KG1 (cell line): Measurements from ENCODE around the gene DAZAP1.

Experiments
- DNase-seq: peaks from one replicate; lab custom pipeline; 2025; lab: John Stamatoyannopoulos, UW

DAZAP1 gene

GRCh38 chr19:1441677-1442438 is 34.5 kb downstream of the DAZAP1 start:
- DNase-seq: no peak

DNA sequence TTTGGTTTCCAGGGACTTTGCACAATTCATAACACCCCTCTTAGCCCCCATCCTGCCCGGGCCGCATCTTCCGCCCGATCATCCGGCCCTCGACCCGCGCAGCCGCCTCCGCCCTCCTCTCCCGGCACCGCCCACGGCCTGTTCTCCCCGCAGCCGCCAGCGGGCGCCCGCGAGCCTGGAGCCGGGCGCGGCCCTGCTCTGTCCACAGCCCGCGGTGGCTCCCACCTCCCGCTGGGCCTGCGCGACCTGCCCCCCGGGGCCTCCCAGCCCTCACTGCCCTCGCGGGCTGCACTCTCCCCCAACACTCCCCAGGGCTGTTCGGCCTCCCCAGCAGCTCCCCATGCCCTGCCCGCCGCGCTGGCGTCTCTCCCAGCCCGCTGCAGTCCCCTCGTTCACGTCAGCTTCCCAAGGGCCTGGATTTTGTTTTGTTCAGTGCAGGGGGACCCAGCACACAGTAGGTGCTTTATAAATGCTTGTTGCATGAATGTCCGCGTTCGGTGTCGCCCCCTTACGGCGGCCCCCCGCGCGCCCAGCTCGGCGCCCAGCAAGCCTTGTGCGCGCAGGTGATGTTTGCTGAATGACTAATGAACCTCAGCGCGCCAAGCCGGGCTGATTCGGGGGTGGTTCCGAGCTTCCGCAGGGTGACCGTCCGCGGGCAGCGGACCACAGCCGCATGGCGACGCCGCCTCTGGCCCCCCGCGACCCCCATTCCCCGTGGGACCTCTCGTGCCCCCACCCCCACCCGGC is 38.0 kb downstream of the DAZAP1 start:
- peak; percentile 6 for DNase-seq

DNA sequence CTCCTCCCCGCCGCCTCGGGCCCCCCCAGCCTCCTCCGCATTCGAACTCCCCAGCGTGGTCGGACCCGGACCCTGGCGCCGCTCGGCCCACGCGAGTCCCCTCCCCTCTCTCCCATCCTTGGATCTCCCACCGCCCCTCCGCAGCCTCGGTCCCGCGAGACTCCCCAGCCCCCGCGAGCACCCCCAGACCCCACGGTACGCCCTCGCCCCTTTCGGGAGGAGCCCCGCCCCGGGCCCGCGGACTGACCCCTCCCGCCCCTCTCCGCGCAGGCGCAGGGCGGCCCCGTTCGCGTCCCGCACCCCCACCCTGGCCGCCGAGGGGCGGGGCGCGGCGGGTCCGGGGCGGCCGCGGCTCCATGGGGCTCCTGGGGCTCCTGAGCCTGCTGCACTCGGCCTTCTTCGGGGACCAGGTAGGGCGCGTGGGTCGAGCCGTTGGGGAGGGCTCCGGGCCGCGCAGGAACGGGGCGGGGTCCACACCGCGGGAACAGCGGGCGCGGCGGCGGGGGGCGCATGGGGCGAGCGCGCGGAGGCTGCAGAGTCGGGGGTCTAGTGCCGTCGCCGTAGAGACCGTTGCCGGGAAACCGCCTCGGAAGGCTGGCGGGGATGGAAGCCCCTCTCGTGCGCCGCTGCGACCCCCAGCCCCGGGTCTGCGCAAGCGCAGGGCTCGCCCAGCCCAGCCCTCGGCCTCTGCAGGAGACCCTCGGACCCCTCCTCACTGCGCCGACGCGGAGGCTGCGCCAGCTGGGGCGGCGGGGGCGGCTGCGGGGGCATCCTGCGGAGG is 38.7 kb downstream of the DAZAP1 start:
- no peak for DNase-seq

- DNase-seq: no peak
These were observed 39.5 kb downstream of the DAZAP1 start for GRCh38 chr19:1446713-1447481.

- no peak for DNase-seq
These were observed 40.1 kb downstream of the DAZAP1 start for GRCh38 chr19:1447504-1447903.

- no peak for DNase-seq
These were observed 40.6 kb downstream of the DAZAP1 start for GRCh38 chr19:1447944-1448343.

DNA sequence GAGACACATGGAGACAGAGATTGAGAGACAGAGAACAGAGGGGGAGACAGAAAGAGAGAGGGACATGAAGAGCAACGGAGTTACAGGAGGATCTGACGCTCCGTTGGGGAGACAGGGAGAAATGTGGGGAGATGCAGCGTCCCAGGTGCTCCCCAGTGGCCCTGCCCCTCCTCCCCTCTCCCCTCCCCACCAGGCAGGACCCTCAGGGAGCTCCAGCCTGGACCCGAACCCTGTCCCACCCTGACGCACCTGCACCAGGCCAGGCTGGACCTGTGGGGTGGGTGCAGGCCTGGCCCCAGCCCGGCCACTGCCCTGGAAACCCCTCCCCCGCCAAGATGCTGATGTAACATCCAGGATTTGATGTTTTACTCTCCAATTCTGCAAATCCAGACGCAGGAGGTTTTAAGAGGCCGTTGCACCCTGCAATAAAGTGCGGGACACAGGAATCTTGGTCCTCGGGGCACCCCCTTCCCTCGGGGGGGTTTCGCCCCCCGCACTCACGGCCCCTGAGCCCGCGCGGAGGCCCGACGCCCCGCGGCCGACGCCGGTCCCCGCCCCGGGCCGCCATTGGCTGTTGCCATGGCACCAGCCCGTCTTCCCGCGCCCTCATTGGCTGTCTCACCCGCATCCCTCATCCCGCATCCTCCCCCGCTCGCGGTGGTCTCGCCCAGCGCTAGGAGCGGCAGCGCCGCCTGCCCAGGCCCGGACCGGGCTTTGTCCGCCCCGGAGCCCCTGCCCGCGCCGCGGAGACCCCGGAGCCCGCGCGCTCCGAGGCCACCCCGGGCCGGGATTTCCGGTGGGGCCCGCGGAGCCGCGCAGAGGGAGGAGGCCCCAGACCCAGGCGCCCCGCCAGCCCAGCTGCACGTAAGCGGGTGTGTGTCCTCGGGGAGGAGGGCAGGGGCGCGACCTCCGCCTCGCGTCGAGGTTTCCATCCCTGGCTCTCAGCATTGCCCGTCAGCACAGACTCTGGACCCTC is 42.4 kb downstream of the DAZAP1 start, which contains the start of gene APC2:
Gene APC2 (plus strand): TSS at position 655 of the 976 bp plus-strand sequence. CDS start 2,881 bp downstream, outside the sequence.
- DNase-seq: no peak

DNA sequence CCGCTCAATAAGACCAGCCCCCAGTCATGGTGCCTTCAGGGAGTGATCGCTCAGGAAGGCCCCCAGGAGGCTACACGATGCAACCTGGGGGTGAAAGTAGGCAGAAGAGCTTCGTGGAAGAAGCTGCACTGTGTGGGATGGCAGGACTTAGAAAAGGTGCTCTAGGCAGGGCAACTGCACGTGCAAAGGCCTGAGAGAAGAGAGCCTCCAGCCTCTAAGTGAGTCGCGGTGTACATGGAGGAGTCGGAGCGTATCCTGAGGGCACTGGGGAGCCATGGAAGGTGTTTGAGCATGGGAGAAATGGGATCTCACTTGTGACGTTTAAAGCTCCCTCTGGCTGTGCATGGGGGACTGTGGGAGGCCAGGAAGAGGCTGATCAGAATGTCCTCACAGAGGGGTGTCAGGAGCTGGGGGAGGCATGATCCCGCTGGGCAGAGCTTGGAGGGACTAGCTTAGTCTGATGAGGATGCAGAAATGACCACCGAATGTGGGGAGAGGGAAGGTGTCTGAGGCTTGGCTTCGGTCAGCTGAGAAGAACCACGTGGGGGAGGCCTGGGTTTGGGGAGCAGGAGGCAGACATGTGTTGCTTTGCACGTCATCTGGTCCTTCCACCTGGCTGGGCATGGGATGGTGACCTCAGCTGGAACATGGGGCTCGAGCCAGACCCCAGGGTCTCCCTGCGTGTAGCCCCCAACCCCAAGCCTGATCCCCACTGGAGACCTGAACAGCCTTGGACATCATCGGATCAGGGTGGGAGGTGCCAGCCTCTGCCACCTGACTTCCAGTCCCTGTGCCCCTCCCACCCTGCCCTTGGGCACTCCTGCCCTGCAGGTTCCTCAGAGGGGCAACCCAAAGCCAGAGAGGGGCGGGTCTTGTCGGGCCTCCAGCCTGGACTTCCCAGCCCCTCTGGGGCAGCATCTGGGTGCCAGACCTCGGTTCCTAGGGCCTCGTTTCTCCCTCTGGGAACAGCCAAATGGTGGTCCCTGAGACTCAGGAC is 43.6 kb downstream of the DAZAP1 start:
- no peak for DNase-seq

DNA sequence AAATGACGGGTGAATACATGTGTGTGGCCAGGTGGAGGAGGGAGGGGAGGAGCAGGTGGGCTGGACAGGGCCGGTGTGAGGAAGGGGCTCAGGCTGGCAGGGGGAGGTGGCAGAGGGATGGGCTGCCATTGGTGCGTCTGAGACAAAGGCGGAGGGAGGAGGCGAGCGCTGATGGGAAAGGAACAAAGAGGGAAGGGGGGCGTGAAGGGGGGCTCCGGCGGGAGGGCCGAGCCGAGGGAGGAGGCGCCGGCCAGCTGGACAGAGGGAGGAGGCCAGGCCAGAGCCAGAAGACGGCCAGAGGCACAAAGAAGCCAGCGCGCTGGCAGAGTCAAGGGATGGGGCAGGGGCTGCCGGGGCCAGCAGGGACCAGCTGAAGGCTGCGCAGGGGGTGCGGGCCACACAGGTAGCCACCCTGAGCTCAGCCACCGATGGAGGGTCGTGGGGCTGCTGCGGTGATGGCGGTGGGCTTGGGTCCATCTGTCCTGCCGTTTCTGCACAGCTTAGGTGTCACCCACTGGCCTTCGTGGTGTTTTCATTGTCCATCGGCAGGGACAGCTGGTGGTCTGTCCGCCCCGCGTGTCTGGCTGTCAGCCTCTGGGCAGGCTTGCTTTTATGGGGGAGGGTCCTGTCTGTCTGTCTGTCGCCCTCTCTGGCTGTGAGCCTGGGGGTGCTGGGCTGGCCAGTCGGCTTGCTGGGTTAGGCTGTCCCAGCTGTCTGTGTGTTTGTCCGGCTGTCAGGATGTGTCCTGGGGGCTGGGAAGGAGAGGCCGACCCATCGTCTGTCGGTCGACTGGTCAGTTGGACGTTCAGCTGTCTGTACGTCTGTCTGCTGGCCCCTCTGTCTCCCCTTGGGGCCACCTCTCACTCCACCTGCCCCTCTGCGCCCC is 44.8 kb downstream of the DAZAP1 start:
- DNase-seq: no peak

GRCh38 chr19:1452802-1453524 is 45.6 kb downstream of the DAZAP1 start:
- DNase-seq: no peak

DNA sequence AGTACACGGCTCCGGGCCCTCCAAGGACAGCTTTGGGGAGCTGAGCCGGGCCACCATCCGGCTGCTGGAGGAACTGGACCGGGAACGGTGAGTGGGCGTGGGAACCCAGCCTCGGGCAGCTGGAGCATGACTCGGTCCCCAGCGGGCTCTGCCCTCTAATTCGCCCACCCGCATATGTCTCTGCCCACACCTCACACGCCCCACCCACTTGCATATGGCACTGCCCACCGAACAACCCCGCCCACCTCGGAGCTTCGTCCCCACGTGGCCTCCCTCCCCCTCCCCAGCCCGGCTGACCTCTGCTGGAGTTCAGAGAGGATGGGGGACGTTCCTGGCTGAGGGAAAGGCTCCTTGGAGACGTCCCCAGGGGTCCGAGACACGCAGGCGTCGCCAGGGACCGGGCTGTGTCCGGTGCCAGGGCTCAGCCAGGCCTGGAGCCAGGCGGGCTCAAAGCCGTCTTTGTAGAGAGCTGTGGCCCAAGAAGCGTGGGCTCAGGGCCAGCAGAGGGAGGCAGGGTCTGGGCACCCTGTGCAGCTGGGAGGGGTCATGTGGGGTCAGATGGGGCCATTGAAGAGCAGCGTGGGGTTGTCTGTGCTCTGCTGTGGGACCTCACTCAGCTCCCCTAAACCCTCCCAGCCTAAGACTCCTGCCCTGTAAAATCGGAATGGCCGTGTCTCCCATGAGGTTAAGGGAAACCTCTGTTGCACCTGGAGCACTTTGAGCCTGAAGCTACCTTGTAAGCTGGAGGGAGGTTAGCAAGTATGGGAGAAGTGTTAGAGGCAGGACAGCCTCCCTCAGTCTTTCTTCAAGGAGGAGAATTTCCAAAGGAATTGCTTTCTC is 46.4 kb downstream of the DAZAP1 start:
- no peak for DNase-seq

- no peak for DNase-seq
These were observed 47.6 kb downstream of the DAZAP1 start for GRCh38 chr19:1455002-1455335.

GRCh38 chr19:1455336-1456120 is 48.1 kb downstream of the DAZAP1 start:
- DNase-seq: no peak

DNA sequence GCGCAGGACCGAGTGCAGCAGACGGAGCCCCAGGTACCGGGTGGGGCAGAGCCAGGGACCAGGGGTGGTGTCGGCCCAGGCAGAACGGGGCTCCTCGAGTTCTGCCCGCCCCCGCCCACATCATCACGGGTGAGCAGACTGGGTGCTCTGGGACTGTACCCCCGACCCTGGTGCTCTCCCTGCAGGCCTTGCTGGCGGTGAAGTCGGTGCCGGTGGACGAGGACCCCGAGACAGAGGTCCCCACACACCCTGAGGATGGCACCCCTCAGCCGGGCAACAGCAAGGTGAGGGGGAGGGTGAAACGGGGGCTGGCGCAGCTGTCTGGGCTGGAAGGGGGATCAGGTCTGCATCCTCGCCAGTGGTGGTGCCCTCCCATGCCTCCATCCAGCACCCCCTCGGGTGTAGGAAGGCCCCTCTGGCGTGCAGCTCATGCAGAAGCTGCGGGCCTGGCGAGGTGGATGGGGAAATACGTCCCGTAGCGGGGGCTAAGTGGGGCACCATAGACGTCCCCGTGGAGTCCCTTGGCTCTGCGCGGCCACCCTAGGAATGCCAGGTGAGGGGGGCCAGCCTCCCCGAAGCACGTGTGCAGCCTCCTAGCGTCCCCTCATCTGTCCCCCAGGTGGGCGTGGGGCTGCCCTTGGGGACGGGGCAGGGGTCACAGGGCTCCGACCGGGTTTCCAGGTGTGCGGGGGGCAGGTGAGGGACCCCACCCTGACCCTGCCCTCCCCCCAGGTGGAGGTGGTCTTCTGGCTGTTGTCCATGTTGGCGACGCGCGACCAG is 48.9 kb downstream of the DAZAP1 start:
- no peak for DNase-seq

- DNase-seq: no peak
These were observed 49.8 kb downstream of the DAZAP1 start for GRCh38 chr19:1457031-1457739.
